Measurements from ENCODE around the gene REG1A.

The REG1A gene

DNA sequence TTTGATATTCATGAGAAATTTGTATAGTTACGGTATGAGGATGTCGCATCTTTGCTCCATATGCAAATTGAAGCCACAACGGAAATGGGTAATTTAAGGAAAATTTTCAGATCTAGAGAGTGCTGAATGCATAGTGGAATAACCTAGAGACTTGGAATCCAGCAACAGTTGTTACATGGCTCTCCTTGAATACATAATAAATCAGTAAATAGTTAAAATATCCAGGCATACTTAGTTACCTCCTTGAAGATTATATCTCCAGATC lies 5.4 kb downstream of the REG1A start:
- DNase-seq (ENCODE audit: low read depth in 2 of 2) = no peak

DNA sequence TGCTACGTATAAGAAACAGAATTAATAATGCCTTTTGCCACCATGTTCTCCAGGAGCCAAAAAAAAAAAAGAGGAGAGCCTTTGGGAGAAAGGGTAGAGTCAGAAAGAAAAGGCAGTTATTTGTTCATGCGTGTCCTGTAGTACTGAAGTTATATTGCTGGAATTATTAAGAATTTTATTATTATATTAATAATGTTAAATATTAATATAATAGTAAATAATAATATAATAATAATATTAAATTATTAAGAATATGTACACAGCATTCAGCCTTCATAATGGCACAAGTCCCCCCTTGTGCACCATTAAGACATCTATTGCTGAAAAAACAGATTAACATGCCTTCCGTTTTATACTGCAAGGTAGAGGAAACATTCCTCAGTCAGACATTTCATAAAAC lies 8.1 kb downstream of the REG1A start:
- no peak for DNase-seq (ENCODE audit: low read depth in 2 of 2)

DNA sequence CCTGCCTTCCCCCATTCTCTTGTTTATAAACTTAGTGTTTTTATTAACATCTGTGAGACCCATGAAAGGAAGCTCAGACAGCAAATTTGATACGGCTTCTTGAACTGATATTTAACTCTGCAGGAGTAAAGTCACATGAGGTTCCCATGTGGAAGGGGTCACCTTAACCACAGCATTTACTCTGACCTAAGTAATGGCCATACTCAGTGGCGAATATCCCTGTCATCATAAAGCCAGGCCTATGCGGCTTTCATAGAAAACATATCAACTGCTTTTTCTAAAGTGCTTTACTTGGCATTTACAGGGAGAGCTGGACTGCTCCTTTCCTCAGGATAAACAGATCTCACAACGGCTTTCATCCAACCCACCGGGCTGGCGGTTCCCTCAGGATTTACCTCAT lies 9.0 kb downstream of the REG1A start:
- no peak for DNase-seq (ENCODE audit: low read depth in 2 of 2)

DNA sequence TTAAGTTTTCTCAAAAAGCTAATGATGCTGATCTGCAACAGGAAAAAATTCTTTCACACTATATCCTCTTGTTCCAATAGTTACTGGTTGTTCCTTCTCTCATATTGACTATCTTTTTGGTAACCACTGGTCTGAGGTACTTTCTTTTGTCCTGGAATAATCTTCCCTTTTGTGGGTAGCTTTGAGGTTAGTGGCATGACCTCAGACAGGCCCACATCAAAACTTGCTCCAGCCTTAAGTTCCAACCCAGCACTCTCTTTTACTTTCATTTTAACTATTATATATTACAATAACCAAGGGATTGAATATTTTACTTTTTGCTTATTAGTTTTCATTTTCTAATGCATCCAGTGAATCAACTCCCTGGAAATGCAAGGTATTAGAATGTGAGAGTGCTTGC lies 9.5 kb downstream of the REG1A start:
- no peak for DNase-seq (ENCODE audit: low read depth in 2 of 2)

DNA sequence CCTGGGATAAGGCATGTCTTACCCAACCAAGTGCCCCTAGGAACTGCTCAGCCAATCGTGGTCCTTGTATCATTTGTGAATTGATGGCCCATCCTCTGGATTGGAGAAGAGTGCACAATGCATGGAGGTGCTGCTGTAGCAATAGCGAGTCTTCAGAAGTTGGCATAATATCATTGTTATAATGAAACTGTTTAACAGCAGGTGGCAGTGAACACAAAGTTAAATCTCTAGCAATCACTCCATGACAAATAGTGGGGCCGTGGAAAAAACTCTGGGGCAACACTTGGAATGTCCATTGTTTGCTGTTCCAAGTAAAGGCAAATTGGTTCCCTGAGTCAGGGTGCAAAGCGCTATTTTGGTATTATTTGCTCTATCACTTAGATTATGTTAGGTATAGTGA lies 11.4 kb downstream of the REG1A start:
- DNase-seq (ENCODE audit: low read depth in 2 of 2) = no peak

DNA sequence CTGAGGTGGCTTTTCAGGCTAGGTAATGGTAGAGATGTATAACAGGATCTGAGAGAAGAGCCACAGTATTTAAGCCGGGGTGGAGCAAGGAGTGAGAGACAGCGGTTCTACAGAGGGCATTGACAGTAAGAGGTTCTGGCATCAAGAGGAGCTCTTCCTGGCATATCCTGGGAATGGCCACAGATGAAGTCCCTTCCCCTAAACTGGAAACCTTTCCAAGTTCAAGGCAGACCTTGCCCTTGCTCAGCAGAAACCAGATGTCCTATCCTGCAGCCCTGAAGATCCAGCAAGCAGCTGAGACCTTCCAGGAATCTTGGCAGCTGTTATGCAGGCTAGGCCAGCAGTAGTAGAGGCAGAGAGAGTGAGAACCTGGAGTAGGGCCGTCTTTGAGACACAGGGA lies 18.1 kb downstream of the REG1A start:
- no peak for DNase-seq (ENCODE audit: low read depth in 2 of 2)

DNA sequence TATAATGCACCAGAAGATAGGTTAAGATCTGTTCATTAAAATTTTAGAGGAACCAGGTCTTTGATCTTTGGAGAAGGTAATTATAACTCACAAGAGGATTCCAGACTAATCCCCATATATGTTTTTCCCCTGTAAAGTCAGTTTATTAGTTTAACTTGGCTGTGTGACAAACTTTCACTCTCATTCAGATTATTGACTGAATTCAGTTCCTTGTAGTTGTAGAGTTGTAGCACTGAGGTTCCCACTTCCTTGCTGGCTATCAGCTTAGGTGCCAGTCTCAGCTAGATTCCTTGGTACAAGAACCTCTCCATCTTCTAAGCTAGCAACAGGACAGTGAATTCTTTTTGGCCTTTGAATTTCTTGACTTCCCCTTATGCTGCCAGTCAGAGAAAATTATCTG lies 19.1 kb downstream of the REG1A start:
- no peak for DNase-seq (ENCODE audit: low read depth in 2 of 2)

DNA sequence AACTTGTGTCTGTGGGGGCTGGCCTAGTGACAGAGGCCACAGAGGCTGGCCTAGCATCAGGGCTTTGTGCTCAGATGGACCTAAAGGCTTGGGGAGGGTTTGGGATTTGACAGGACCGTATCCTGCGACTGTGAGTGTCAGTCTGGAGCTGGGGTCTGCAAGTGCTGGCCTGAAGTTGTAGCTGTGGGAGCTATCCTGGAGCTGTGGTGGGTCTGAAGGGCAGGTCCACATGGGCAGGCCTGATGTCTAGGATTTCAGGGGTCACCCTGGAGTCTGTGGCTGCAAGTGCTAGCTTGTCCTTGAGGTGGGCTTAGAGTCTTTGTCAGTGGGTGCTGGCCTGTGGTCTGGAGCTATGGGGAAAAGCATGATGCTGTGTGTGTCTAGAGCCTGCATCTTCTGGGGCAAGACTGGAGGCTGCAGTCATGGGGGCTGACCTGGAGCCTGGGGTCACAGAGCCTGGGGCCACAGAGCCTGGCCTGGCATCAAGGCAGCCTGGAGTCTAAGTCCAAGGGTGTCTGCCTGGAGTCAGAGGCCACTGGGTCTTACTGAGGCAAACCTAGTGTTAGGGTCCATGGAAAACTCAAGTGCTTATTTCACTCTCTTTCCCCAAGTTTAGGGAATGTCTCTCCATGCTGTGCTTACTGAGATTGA lies 35.7 kb downstream of the REG1A start:
- no peak for DNase-seq (ENCODE audit: low read depth in 2 of 2)

DNA sequence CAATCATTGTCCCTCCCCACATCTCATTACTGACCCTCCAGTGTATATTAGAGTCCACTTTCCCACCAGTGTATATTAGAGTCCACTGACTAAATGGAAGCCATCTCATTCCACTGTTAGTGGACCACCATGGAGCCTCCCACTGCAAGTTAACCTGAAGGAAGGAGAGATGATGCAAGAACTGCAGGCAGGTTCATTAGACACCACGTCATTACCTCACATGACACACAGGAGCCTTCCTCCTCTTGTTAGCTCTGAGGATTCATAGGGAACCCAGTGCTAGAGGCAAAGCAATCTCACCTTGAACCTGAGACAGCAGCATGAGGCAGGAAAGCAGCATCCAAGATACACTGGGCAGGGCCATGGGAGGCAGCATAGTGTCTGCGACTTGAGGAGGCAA lies 38.7 kb downstream of the REG1A start:
- DNase-seq (ENCODE audit: low read depth in 2 of 2) = no peak

DNA sequence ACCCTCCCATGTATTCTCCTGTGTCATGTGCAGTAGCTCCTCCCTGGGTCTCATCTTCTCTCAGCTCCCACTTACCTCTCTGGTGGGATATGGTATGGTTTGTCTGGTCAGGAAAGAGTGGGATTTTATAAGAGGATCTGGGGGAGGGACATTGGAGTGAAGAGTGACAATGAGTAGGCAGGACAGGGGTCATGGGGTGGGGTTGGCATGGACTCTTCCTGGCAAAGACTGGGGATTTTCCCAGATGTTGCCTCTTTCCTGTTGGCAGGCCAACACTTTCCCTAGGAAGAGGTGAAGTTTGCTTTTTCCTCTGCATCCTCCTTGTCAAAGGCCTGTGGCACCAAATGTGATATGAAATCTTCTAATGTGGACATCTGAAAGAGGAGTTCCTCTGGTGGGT lies 39.4 kb downstream of the REG1A start, which contains the start of gene REG3A:
Gene REG3A, minus strand, starts transcription at position 101 of the 400 bp plus-strand sequence. CDS start 348 bp downstream, outside the sequence.
- DNase-seq (ENCODE audit: low read depth in 2 of 2) = no peak

DNA sequence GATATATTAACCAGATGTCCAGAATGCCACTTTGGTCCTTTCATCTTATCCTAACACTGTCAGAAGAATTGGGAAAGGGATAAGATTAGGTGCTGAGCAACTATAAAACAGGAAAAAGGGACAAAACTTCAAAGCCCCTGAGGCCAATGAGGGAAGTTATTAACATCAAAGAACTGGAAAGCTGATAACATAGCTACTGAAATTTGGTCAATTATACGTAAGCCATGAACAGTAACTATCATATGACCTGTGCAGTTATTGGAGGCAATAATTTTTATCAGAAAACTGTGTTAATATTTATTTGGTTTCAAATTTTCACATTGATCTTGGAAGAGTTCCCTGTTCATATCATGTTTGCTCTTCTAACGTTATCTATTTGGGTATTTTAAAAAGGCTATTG lies 41.8 kb downstream of the REG1A start:
- DNase-seq (ENCODE audit: low read depth in 2 of 2) = no peak

DNA sequence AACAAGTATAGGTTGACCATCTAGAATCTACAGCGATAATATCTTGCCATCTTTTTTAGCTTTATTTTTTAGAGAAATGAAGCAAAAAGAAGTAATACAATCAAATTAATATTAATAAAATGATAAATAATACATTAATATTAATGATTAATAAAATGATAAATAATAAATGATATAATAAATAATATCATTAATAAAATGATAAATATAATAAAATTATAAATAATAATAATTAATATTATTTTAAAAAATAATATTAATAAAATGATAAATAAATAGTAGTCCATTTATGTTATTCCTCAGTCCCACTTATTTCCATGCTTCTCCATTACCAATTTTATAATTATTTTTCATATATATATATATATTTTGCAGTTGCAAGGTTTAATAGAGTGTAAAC lies 42.5 kb downstream of the REG1A start:
- no peak for DNase-seq (ENCODE audit: low read depth in 2 of 2)

DNA sequence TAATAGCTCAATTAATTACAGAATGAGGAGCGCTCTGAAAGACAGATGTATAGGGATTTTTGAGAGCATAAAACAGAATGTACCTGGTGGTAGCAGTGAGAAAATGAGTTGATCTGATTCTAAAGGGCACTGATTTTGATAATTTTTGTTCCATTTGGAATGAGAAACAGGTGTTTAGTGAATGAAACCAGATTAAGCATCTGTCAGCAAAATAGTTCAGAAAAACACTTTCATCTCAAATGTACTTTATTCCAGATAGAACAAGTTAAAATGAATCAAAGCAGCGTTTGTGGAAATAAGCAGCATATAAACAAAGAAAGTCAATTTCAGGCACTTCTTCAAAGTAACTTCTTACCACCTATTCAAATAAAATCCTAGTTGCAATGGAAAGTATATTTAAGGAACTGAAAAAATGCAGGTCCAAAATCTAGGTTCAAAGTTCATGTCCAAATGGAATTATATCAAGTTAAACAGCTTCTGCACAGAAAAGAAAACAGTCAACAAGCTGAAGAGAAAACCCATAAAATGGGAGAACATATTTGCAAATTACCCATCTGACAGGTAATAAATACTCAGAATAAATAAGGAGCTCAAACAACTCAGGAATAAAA lies 51.2 kb downstream of the REG1A start:
- DNase-seq (ENCODE audit: low read depth in 2 of 2) = no peak
